Measurements from ENCODE around the gene MRPL12.

Gene MRPL12

GRCh38 chr17:81741594-81742452 is 38.7 kb downstream of the MRPL12 start:
- DNase-seq = no peak

Data from hippocampal formation (tissue), 2 donors.